H9 (cell line): ENCODE data around the gene CDK14. TPM values are rescaled to one million over a fixed set of nuclear protein-coding genes. Genes with fewer than 3 reads are reported as not detected.

Experiments
- DNase-seq: peaks from one replicate; pipeline ENCODE4 v3.0.0-alpha.2; 2017
- H2AFZ ChIP-seq: one replicate; pipeline ENCODE4 v1.6.1; 2013; ENCODE audit warnings: mild to moderate bottlenecking, low read length, control low read depth, moderate library complexity
- H2AK5ac ChIP-seq: 2 replicates; pipeline ENCODE4 v1.6.1; 2013; ENCODE audit warnings: low read length, control low read depth, mixed read lengths; ENCODE audit not compliant: insufficient read length
- H2BK120ac ChIP-seq: one replicate; pipeline ENCODE4 v1.6.1; 2013; ENCODE audit warnings: low read depth, mild to moderate bottlenecking, low read length, control low read depth, inconsistent platforms; ENCODE audit not compliant: poor library complexity, severe bottlenecking
- H2BK12ac ChIP-seq: 2 replicates; pipeline ENCODE4 v1.6.1; 2013; ENCODE audit warnings: low read length, control low read depth, mixed read lengths, low read depth; ENCODE audit not compliant: insufficient read length
- H2BK15ac ChIP-seq: 2 replicates; pipeline ENCODE4 v1.6.1; 2013; ENCODE audit warnings: low read depth, low read length, control low read depth
- H2BK20ac ChIP-seq: one replicate; pipeline ENCODE4 v1.6.1; 2013; ENCODE audit warnings: low read depth, mild to moderate bottlenecking, low read length, control low read depth, inconsistent platforms; ENCODE audit not compliant: poor library complexity, severe bottlenecking
- H2BK5ac ChIP-seq: 2 replicates; pipeline ENCODE4 v1.6.1; 2013; ENCODE audit warnings: low read length, control low read depth, mixed read lengths; ENCODE audit not compliant: insufficient read length
- H3K14ac ChIP-seq: 2 replicates; pipeline ENCODE4 v1.6.1; 2013; ENCODE audit warnings: low read length, control low read depth; ENCODE audit not compliant: insufficient read depth
- H3K18ac ChIP-seq: 2 replicates; pipeline ENCODE4 v1.6.1; 2013; ENCODE audit warnings: low read depth, mild to moderate bottlenecking, mixed read lengths, low read length, control low read depth; ENCODE audit not compliant: insufficient read length
- H3K23ac ChIP-seq: 2 replicates; pipeline ENCODE4 v1.6.1; 2013; ENCODE audit warnings: low read length, control low read depth, mixed read lengths, low read depth; ENCODE audit not compliant: insufficient read length
- H3K23me2 ChIP-seq: 2 replicates; pipeline ENCODE4 v1.6.1; 2013; ENCODE audit warnings: low read depth, mild to moderate bottlenecking, mixed read lengths, low read length, control low read depth; ENCODE audit not compliant: insufficient read length, poor library complexity, severe bottlenecking
- H3K27ac ChIP-seq: 2 replicates; pipeline ENCODE4 v1.5.1; 2013; ENCODE audit warnings: low read length, control low read depth, mixed read lengths, low read depth; ENCODE audit not compliant: insufficient read length
- H3K27me3 ChIP-seq: 2 replicates; pipeline ENCODE4 v1.6.1; 2013; ENCODE audit warnings: low read length, control low read depth, inconsistent platforms; ENCODE audit not compliant: insufficient read depth
- H3K4ac ChIP-seq: 2 replicates; pipeline ENCODE4 v1.6.1; 2013; ENCODE audit warnings: low read depth, mild to moderate bottlenecking, control low read depth, inconsistent platforms, low read length, moderate library complexity
- H3K4me1 ChIP-seq: 2 replicates; pipeline ENCODE4 v1.6.1; 2013; ENCODE audit warnings: low read length, control low read depth, inconsistent platforms; ENCODE audit not compliant: insufficient read depth
- H3K4me2 ChIP-seq: 2 replicates; pipeline ENCODE4 v1.6.1; 2013; ENCODE audit warnings: low read length, control low read depth, mixed read lengths; ENCODE audit not compliant: insufficient read length, insufficient read depth
- H3K56ac ChIP-seq: 2 replicates; pipeline ENCODE4 v1.6.1; 2013; ENCODE audit warnings: low read depth, mild to moderate bottlenecking, mixed read lengths, low read length, control low read depth; ENCODE audit not compliant: insufficient read length
- H3K79me1 ChIP-seq: 2 replicates; pipeline ENCODE4 v1.6.1; 2013; ENCODE audit warnings: low read depth, mild to moderate bottlenecking, moderate library complexity, low read length, control low read depth, inconsistent platforms; ENCODE audit not compliant: insufficient read depth, poor library complexity, severe bottlenecking
- H3K79me2 ChIP-seq: 2 replicates; pipeline ENCODE4 v1.6.1; 2013; ENCODE audit warnings: low read length, control low read depth, inconsistent platforms; ENCODE audit not compliant: insufficient read depth
- H3K9ac ChIP-seq: 2 replicates; pipeline ENCODE4 v1.6.1; 2013; ENCODE audit warnings: low read length, control low read depth, mixed read lengths; ENCODE audit not compliant: insufficient read length; ENCODE audit errors: extremely low read depth
- H3K9me3 ChIP-seq: one replicate; pipeline ENCODE4 v1.6.1; 2013; ENCODE audit warnings: low read depth, low read length, inconsistent platforms; ENCODE audit not compliant: control insufficient read depth
- H3T11ph ChIP-seq: one replicate; pipeline ENCODE4 v1.6.1; 2013; ENCODE audit warnings: mild to moderate bottlenecking, low read length, control low read depth, inconsistent platforms
- H4K20me1 ChIP-seq: one replicate; pipeline ENCODE4 v1.6.1; 2013; ENCODE audit not compliant: control insufficient read depth, insufficient read length, insufficient read depth
- H4K5ac ChIP-seq: 2 replicates; pipeline ENCODE4 v1.6.1; 2013; ENCODE audit warnings: low read depth, mild to moderate bottlenecking, mixed read lengths, low read length, control low read depth; ENCODE audit not compliant: insufficient read length
- H4K8ac ChIP-seq: replicated peaks from 2 replicates; pipeline ENCODE4 v1.6.1; 2013; ENCODE audit warnings: low read length, control low read depth, mixed read lengths, low read depth; ENCODE audit not compliant: insufficient read length
- H4K91ac ChIP-seq: 2 replicates; pipeline ENCODE4 v1.6.1; 2013; ENCODE audit warnings: low read depth, mild to moderate bottlenecking, moderate library complexity, mixed read lengths, low read length, control low read depth; ENCODE audit not compliant: insufficient read length
- H3K27ac Mint-ChIP-seq, 3 experiments: 2 replicates in 2 of 3; 3 replicates in 1 of 3; pipeline ENCODE4 v1.8.0; 2020 to 2021; ENCODE audit warnings: mixed read lengths in 3 of 3, mild to moderate bottlenecking in 1 of 3, moderate library complexity in 1 of 3
- H3K27me3 Mint-ChIP-seq: 2 replicates; pipeline ENCODE4 v1.8.0; 2021; ENCODE audit warnings: low read depth, mild to moderate bottlenecking, moderate library complexity, mixed read lengths
- H3K36me3 Mint-ChIP-seq, 3 experiments: 2 replicates in 2 of 3; 3 replicates in 1 of 3; pipeline ENCODE4 v1.8.0; 2020 to 2021; ENCODE audit warnings: low read depth in 3 of 3, mixed read lengths in 3 of 3; ENCODE audit not compliant: insufficient read depth in 1 of 3
- H3K4me1 Mint-ChIP-seq, 2 experiments: 2 replicates each; pipeline ENCODE4 v1.8.0; 2020; ENCODE audit warnings: mixed read lengths in 2 of 2
- H3K4me3 Mint-ChIP-seq, 2 experiments: 2 replicates in 1 of 2; 3 replicates in 1 of 2; pipeline ENCODE4 v1.8.0; 2020 to 2021; ENCODE audit warnings: mild to moderate bottlenecking in 2 of 2, mixed read lengths in 2 of 2, moderate library complexity in 1 of 2
- H3K9me3 Mint-ChIP-seq, 2 experiments: 2 replicates in 1 of 2; 3 replicates in 1 of 2; pipeline ENCODE4 v1.8.0; 2020; ENCODE audit warnings: mild to moderate bottlenecking in 2 of 2, mixed read lengths in 2 of 2, moderate library complexity in 1 of 2
- WGBS: extraction: QIAGEN DNeasy Blood & Tissue Kit; methylation state at CpG from one replicate; pipeline ENCODE4 v1.1.7; 2013; ENCODE audit warnings: missing lambda C conversion rate, low lambda C conversion rate, mixed read lengths; ENCODE audit not compliant: insufficient read length; ENCODE audit errors: extremely low coverage; 5-methylcytosine and 5-hydroxymethylcytosine counted together
- total RNA-seq: library from RNA; stranded (reverse); gene quantifications from 2 replicates; pipeline ENCODE4 v1.2.1, GENCODE V29; 2021
- TF ChIP-seq, protein P1 (sequence below): fragments of 200-600 bp; sonication (generic); conservative IDR thresholded peaks from 3 replicates; pipeline ENCODE4 v1.8.0; 2021; ENCODE audit warnings: antibody characterized with exemption, mild to moderate bottlenecking

Gene CDK14
- total RNA-seq, 1 experiment from 2014 or later = 23.9 TPM

- no peak overlapping the region for H4K91ac ChIP-seq
- H3K27me3 Mint-ChIP-seq = no peaks in the 10 kb centered on the region
- no peaks in the 10 kb centered on the region for H3K23me2 ChIP-seq
- no peak overlapping the region for H3K4ac ChIP-seq
- H3K23ac ChIP-seq = no peak overlapping the region
- H4K20me1 ChIP-seq = no peaks in the 10 kb centered on the region
- no peak overlapping the region for H2BK20ac ChIP-seq
- H3T11ph ChIP-seq = no peak overlapping the region
- no peak overlapping the region for H3K18ac ChIP-seq
- no CpG with 5 or more reads among the region's 1 CpG for WGBS
- H2AFZ ChIP-seq = no peak overlapping the region
- no peak overlapping the region for H4K8ac ChIP-seq
- no peak overlapping the region for H3K27ac Mint-ChIP-seq
- no peak overlapping the region for H4K5ac ChIP-seq
- peaks cover 0 to 3% (median 0%) of the 10 kb centered on the region in 3 experiments; a peak in 1 of 7 replicates for H3K36me3 Mint-ChIP-seq
- no peak overlapping the region for H2BK12ac ChIP-seq
- no peaks in the 10 kb centered on the region for H3K79me2 ChIP-seq
- peaks cover 2 to 3% of the 10 kb centered on the region in 2 experiments; a peak in 1 of 5 replicates for H3K9me3 Mint-ChIP-seq
- no peak overlapping the region for H2BK15ac ChIP-seq
- 0 out of 4 replicates have a peak, but pooled peaks cover 0 to 4% of the 10 kb centered on the region in 2 experiments for H3K4me1 Mint-ChIP-seq
- H3K4me2 ChIP-seq = no peak overlapping the region
- H3K9me3 ChIP-seq = no peaks in the 10 kb centered on the region
- no peak overlapping the region for H3K14ac ChIP-seq
- H2AK5ac ChIP-seq = no peak overlapping the region
- no peak overlapping the region for H2BK120ac ChIP-seq
- H3K27me3 ChIP-seq = no peaks in the 10 kb centered on the region
- H3K27ac ChIP-seq = no peak overlapping the region
- DNase-seq = no peak
- H3K9ac ChIP-seq = no peak overlapping the region
- TF ChIP-seq, protein P1, sequence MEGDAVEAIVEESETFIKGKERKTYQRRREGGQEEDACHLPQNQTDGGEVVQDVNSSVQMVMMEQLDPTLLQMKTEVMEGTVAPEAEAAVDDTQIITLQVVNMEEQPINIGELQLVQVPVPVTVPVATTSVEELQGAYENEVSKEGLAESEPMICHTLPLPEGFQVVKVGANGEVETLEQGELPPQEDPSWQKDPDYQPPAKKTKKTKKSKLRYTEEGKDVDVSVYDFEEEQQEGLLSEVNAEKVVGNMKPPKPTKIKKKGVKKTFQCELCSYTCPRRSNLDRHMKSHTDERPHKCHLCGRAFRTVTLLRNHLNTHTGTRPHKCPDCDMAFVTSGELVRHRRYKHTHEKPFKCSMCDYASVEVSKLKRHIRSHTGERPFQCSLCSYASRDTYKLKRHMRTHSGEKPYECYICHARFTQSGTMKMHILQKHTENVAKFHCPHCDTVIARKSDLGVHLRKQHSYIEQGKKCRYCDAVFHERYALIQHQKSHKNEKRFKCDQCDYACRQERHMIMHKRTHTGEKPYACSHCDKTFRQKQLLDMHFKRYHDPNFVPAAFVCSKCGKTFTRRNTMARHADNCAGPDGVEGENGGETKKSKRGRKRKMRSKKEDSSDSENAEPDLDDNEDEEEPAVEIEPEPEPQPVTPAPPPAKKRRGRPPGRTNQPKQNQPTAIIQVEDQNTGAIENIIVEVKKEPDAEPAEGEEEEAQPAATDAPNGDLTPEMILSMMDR = no peak
- no peak overlapping the region for H2BK5ac ChIP-seq
- H3K56ac ChIP-seq = no peak overlapping the region
- no peaks in the 10 kb centered on the region for H3K4me1 ChIP-seq
- H3K79me1 ChIP-seq = no peaks in the 10 kb centered on the region
- H3K4me3 Mint-ChIP-seq = no peak overlapping the region
These were observed 147.5 kb downstream of the CDK14 start for GRCh38 chr7:90743626-90744025.
